Smooth muscle cell (in vitro differentiated cells): Measurements from ENCODE around the gene SLC4A9. TPM values are rescaled to one million over a fixed set of nuclear protein-coding genes. Genes with fewer than 3 reads are reported as not detected.

ENCODE experiments used
- DNase-seq: peaks from one replicate; lab custom pipeline; 2025; ENCODE audit not compliant: unreplicated experiment; lab: John Stamatoyannopoulos, UW
- H2AFZ ChIP-seq: fragments of 200-600 bp; sonication (generic); 2 replicates; pipeline ENCODE4 v1.6.0; 2016; ENCODE audit warnings: antibody characterized with exemption, low read depth, mild to moderate bottlenecking
- H3F3A ChIP-seq: fragments of 200-600 bp; sonication (generic); 2 replicates; pipeline ENCODE4 v1.6.0; 2017; ENCODE audit warnings: antibody characterized with exemption, low read depth
- H3K27ac ChIP-seq: fragments of 200-600 bp; sonication (generic); 2 replicates; pipeline ENCODE4 v1.5.1; 2016; ENCODE audit warnings: low read depth, mild to moderate bottlenecking
- H3K27me3 ChIP-seq: fragments of 200-600 bp; sonication (generic); 2 replicates; pipeline ENCODE4 v1.6.1; 2016; ENCODE audit warnings: low read depth, mild to moderate bottlenecking
- H3K36me3 ChIP-seq: fragments of 200-600 bp; sonication (generic); 2 replicates; pipeline ENCODE4 v1.5.1; 2016; ENCODE audit warnings: low read depth
- H3K4me1 ChIP-seq: fragments of 200-600 bp; sonication (generic); 2 replicates; pipeline ENCODE4 v1.5.1; 2016; ENCODE audit warnings: low read depth
- H3K4me2 ChIP-seq: fragments of 200-600 bp; sonication (generic); 2 replicates; pipeline ENCODE4 v1.6.0; 2016; ENCODE audit warnings: mild to moderate bottlenecking
- H3K4me3 ChIP-seq: fragments of 200-600 bp; sonication (generic); 2 replicates; pipeline ENCODE4 v1.5.1; 2016; ENCODE audit warnings: mild to moderate bottlenecking
- H3K79me2 ChIP-seq: fragments of 200-600 bp; sonication (generic); 2 replicates; pipeline ENCODE4 v1.6.0; 2016; ENCODE audit warnings: low read depth, mild to moderate bottlenecking
- H3K9ac ChIP-seq: fragments of 200-600 bp; sonication (generic); 2 replicates; pipeline ENCODE4 v1.6.0; 2016; ENCODE audit warnings: low read depth
- H3K9me3 ChIP-seq: fragments of 200-600 bp; sonication (generic); replicated peaks from 2 replicates; pipeline ENCODE4 v1.5.1; 2016; ENCODE audit warnings: low read depth
- H4K20me1 ChIP-seq: fragments of 200-600 bp; sonication (generic); 2 replicates; pipeline ENCODE4 v1.6.0; 2016; ENCODE audit warnings: low read depth
- CTCF ChIP-seq: fragments of 200-600 bp; sonication (generic); IDR thresholded peaks from 2 replicates; pipeline ENCODE4 v1.5.1; 2017; ENCODE audit warnings: borderline replicate concordance, mild to moderate bottlenecking, antibody characterized with exemption; ENCODE audit not compliant: insufficient read depth, poor library complexity, severe bottlenecking
- WGBS: methylation state at CpG from one replicate; pipeline ENCODE4 v1.1.7; 2016; ENCODE audit warnings: low lambda C conversion rate; 5-methylcytosine and 5-hydroxymethylcytosine counted together
- polyA plus RNA-seq: library from polyadenylated mRNA; unstranded; fragments of >200 nt; fragmentation: Nextera tagmentation; extraction: Ambion mirVana; gene quantifications from 2 replicates; pipeline ENCODE4 v1.2.1, GENCODE V29; 2016
- total RNA-seq: library from RNA; depleted of rRNA; stranded (reverse); fragments of >200 nt; gene quantifications from 2 replicates; pipeline ENCODE4 v1.2.3, GENCODE V29; 2014

The SLC4A9 gene
- total and polyA plus RNA-seq, 2 experiments from 2014 or later, result not detected

GRCh38 chr5:140348104-140348503, 11.9 kb upstream of the SLC4A9 start:
- H3K27ac ChIP-seq, result no peak overlapping the region
- no peak overlapping the region for H2AFZ ChIP-seq
- no peak overlapping the region for H3K4me3 ChIP-seq
- H3K9ac ChIP-seq, result no peak overlapping the region
- no peaks in the 10 kb centered on the region for H3K27me3 ChIP-seq
- 85% methylated on average over 4 of the region's 4 CpGs for WGBS
- H3K36me3 ChIP-seq, result no peaks in the 10 kb centered on the region
- H3K9me3 ChIP-seq, result no peaks in the 10 kb centered on the region
- peaks cover 10% of the 10 kb centered on the region for H3K4me1 ChIP-seq
- H3K4me2 ChIP-seq, result no peak overlapping the region
- peaks cover 25% of the 10 kb centered on the region for H3K79me2 ChIP-seq
- H4K20me1 ChIP-seq, result peaks cover 27% of the 10 kb centered on the region
- no peak for TF ChIP-seq CTCF
- peaks cover 6% of the 10 kb centered on the region for H3F3A ChIP-seq
- no peak for DNase-seq

- H3K9me3 ChIP-seq, result no peaks in the 10 kb centered on the region
- no peak overlapping the region for H3K9ac ChIP-seq
- no peak for TF ChIP-seq CTCF
- no peak overlapping the region for H2AFZ ChIP-seq
- H3K4me1 ChIP-seq, result peaks cover 10% of the 10 kb centered on the region
- H3K79me2 ChIP-seq, result peaks cover 16% of the 10 kb centered on the region
- H3K27ac ChIP-seq, result no peak overlapping the region
- no peaks in the 10 kb centered on the region for H3K27me3 ChIP-seq
- H3F3A ChIP-seq, result peaks cover 6% of the 10 kb centered on the region
- no peaks in the 10 kb centered on the region for H3K36me3 ChIP-seq
- no peak overlapping the region for H3K4me2 ChIP-seq
- no peak for DNase-seq
- H3K4me3 ChIP-seq, result no peak overlapping the region
- WGBS, result 83% methylated on average over 2 of the region's 2 CpGs
- H4K20me1 ChIP-seq, result peaks cover 17% of the 10 kb centered on the region
Measured at GRCh38 chr5:140349244-140349643, 10.8 kb upstream of the SLC4A9 start.

- DNase-seq, result no peak
- Histone ChIP-seq H2AFZ (no peak overlapping the region), H3K4me2 (no peak overlapping the region), H3F3A (peaks cover 5% of the 10 kb centered on the region), H3K36me3 (no peaks in the 10 kb centered on the region), H4K20me1 (no peaks in the 10 kb centered on the region), H3K79me2 (no peaks in the 10 kb centered on the region), H3K27me3 (no peaks in the 10 kb centered on the region), H3K9ac (no peak overlapping the region), H3K9me3 (no peaks in the 10 kb centered on the region), H3K4me3 (no peak overlapping the region), H3K27ac (no peak overlapping the region), H3K4me1 (peaks cover 3% of the 10 kb centered on the region)
- 11% methylated on average over 5 of the region's 5 CpGs for WGBS
- TF ChIP-seq CTCF, result peak; percentile 83
Measured at GRCh38 chr5:140351609-140352334, 8.2 kb upstream of the SLC4A9 start.

GRCh38 chr5:140355546-140355945, 4.4 kb upstream of the SLC4A9 start:
- no peak for DNase-seq
- no peaks in the 10 kb centered on the region for H3K9me3 ChIP-seq
- no peaks in the 10 kb centered on the region for H3K27me3 ChIP-seq
- no peaks in the 10 kb centered on the region for H3K36me3 ChIP-seq
- H3K27ac ChIP-seq, result no peak overlapping the region
- H3K79me2 ChIP-seq, result no peaks in the 10 kb centered on the region
- no peak overlapping the region for H3K4me3 ChIP-seq
- 87% methylated on average over 7 of the region's 7 CpGs for WGBS
- no peaks in the 10 kb centered on the region for H3K4me1 ChIP-seq
- TF ChIP-seq CTCF, result no peak
- H3F3A ChIP-seq, result no peaks in the 10 kb centered on the region
- no peaks in the 10 kb centered on the region for H4K20me1 ChIP-seq
- H3K4me2 ChIP-seq, result no peak overlapping the region
- no peak overlapping the region for H3K9ac ChIP-seq
- no peak overlapping the region for H2AFZ ChIP-seq
